Omental fat pad (tissue), 4 donors: ENCODE measurements around the gene DMAP1. TPM values are rescaled to one million over a fixed set of nuclear protein-coding genes. Genes with fewer than 3 reads are reported as not detected.

Source experiments
- ATAC-seq: fragments of 150-250 bp; one replicate; pipeline ENCODE4 v1.9.1; 2016; ENCODE audit warnings: mild to moderate bottlenecking, moderate library complexity; ENCODE audit not compliant: low FRiP score
- DNase-seq: peaks from one replicate; pipeline ENCODE4 v3.0.0-alpha.2; 2019; ENCODE audit warnings: low spot score
- CTCF ChIP-seq, 3 donors: fragments of 450-650 bp; IDR thresholded peaks; one replicate each; pipeline ENCODE4 v1.5.1; 2016 to 2017; ENCODE audit warnings: antibody characterized with exemption in 3 of 3, mild to moderate bottlenecking in 3 of 3, moderate library complexity in 2 of 3
- total RNA-seq, 4 donors: library from RNA; depleted of rRNA; stranded (reverse); fragments of >200 nt; gene quantifications; one replicate each; pipeline ENCODE4 v1.1.0, GENCODE V29; 2016

The DMAP1 gene
- total RNA-seq, 4 donors from 2014 or later = 23.2 to 43.5 (median 27.9) TPM

- ATAC-seq = no peak
- DNase-seq = no peak
- no peak for TF ChIP-seq CTCF (IDR thresholded peaks at IDR 0.05)
Observed at GRCh38 chr1:44229435-44230167, 16.3 kb downstream of the DMAP1 start.

GRCh38 chr1:44230796-44231195 lies 17.5 kb downstream of the DMAP1 start:
- no peak for ATAC-seq
- DNase-seq = no peak
- TF ChIP-seq CTCF (IDR thresholded peaks at IDR 0.05) = no peak

- ATAC-seq = no peak
- no peak for TF ChIP-seq CTCF (IDR thresholded peaks at IDR 0.05)
Observed at GRCh38 chr1:44233593-44233992, 20.3 kb downstream of the DMAP1 start.

GRCh38 chr1:44235808-44236207 lies 22.5 kb downstream of the DMAP1 start:
- ATAC-seq = no peak
- TF ChIP-seq CTCF (IDR thresholded peaks at IDR 0.05) = no peak

More at GRCh38 chr1:44233593-44233992, 20.3 kb downstream of the DMAP1 start:
- DNase-seq = no peak

GRCh38 chr1:44236490-44237272 lies 23.4 kb downstream of the DMAP1 start:
- TF ChIP-seq CTCF (IDR thresholded peaks at IDR 0.05) = no peak
- no peak for DNase-seq
- ATAC-seq = no peak

More at GRCh38 chr1:44235808-44236207, 22.5 kb downstream of the DMAP1 start:
- DNase-seq = no peak

GRCh38 chr1:44237721-44238457 lies 24.6 kb downstream of the DMAP1 start:
- ATAC-seq (peak; percentile 88), DNase-seq (no peak)
- no peak for TF ChIP-seq CTCF (IDR thresholded peaks at IDR 0.05)
